IMR-90 (cell line): Measurements from ENCODE around the gene FBXL13. TPM values are rescaled to one million over a fixed set of nuclear protein-coding genes. Genes with fewer than 3 reads are reported as not detected.
"Not testable (repeated sequence)": the region's sequence is repeated elsewhere in the genome, so short reads cannot be mapped to it uniquely, and the experiment has no call there.

ENCODE experiments used
- ATAC-seq: fragments of 200-7000 bp; cut with Tn5 transposase; 2 replicates; pipeline ENCODE4 v1.9.1; 2020; ENCODE audit warnings: low read depth, mild to moderate bottlenecking, moderate library complexity
- BruUV-seq: library from RNA; stranded (reverse); fragments of 400-500 nt; replicated peaks from 2 replicates; lab custom pipeline; 2021; lab: Mats Ljungman, UMichigan
- CTCF ChIA-PET: fragments of 300-600 bp; formaldehyde crosslinking; extraction: SDS; loops from one replicate; lab custom pipeline; 2021; ENCODE audit warnings: antibody characterized with exemption; lab: Yijun Ruan, JAX
- POLR2A ChIA-PET: fragments of 300-600 bp; sonication (Branson Sonifier 250); formaldehyde crosslinking; loops from one replicate; lab custom pipeline; 2022; ENCODE audit warnings: antibody characterized with exemption; ENCODE audit not compliant: unreplicated experiment; lab: Charles Lee
- DNase-seq: peaks from one replicate; pipeline ENCODE4 v3.0.0; 2013
- H2AFZ ChIP-seq: replicated peaks from 2 replicates; pipeline ENCODE3; 2013; ENCODE audit warnings: low read length, mild to moderate bottlenecking; ENCODE audit not compliant: poor library complexity
- H2AK5ac ChIP-seq: 2 replicates; pipeline ENCODE4 v1.6.1; 2013; ENCODE audit warnings: low read depth, low read length, inconsistent platforms
- H2AK9ac ChIP-seq: replicated peaks from 2 replicates; pipeline ENCODE3; 2013; ENCODE audit warnings: mild to moderate bottlenecking, low read depth, low read length, moderate library complexity; ENCODE audit not compliant: poor library complexity
- H2BK120ac ChIP-seq: 2 replicates; pipeline ENCODE4 v1.6.1; 2013; ENCODE audit warnings: low read depth, low read length, inconsistent platforms
- H2BK15ac ChIP-seq: 3 replicates; pipeline ENCODE4 v1.6.1; 2013; ENCODE audit warnings: low read depth, low read length, inconsistent platforms
- H2BK20ac ChIP-seq: 2 replicates; pipeline ENCODE4 v1.6.1; 2013; ENCODE audit warnings: low read depth, mild to moderate bottlenecking, inconsistent platforms, low read length, moderate library complexity
- H2BK5ac ChIP-seq: 2 replicates; pipeline ENCODE4 v1.6.1; 2013; ENCODE audit warnings: mild to moderate bottlenecking, low read depth, low read length, inconsistent platforms; ENCODE audit not compliant: poor library complexity, severe bottlenecking
- H3K14ac ChIP-seq: replicated peaks from 2 replicates; pipeline ENCODE4 v1.6.1; 2013; ENCODE audit warnings: low read depth, low read length, inconsistent platforms
- H3K18ac ChIP-seq: 2 replicates; pipeline ENCODE4 v1.6.1; 2013; ENCODE audit warnings: low read depth, low read length, control low read depth
- H3K23ac ChIP-seq: 2 replicates; pipeline ENCODE4 v1.6.1; 2013; ENCODE audit warnings: low read depth, low read length, inconsistent platforms
- H3K27ac ChIP-seq: 2 replicates; pipeline ENCODE4 v1.5.1; 2013; ENCODE audit warnings: mild to moderate bottlenecking, control low read depth, low read length; ENCODE audit not compliant: insufficient read depth
- H3K27me3 ChIP-seq: 2 replicates; pipeline ENCODE4 v1.6.1; 2013; ENCODE audit warnings: low read length; ENCODE audit not compliant: control insufficient read depth, insufficient read depth
- H3K36me3 ChIP-seq: 2 replicates; pipeline ENCODE4 v1.6.1; 2013; ENCODE audit warnings: low read length, mixed read lengths; ENCODE audit not compliant: control insufficient read depth, insufficient read depth
- H3K4ac ChIP-seq: 2 replicates; pipeline ENCODE4 v1.6.1; 2013; ENCODE audit warnings: low read depth, low read length, inconsistent platforms
- H3K4me1 ChIP-seq: 2 replicates; pipeline ENCODE4 v1.6.1; 2013; ENCODE audit warnings: low read length, mixed read lengths; ENCODE audit not compliant: control insufficient read depth, insufficient read depth
- H3K4me2 ChIP-seq: 2 replicates; pipeline ENCODE4 v1.6.1; 2013; ENCODE audit warnings: low read depth, mild to moderate bottlenecking, control low read depth, low read length, moderate library complexity
- H3K4me3 ChIP-seq: 2 replicates; pipeline ENCODE4 v1.5.1; 2013; ENCODE audit warnings: low read depth, mild to moderate bottlenecking, control low read depth, low read length, moderate library complexity; ENCODE audit not compliant: insufficient read depth
- H3K56ac ChIP-seq: 2 replicates; pipeline ENCODE4 v1.6.1; 2013; ENCODE audit warnings: low read length, inconsistent platforms; ENCODE audit not compliant: insufficient read depth; ENCODE audit errors: extremely low read depth
- H3K79me1 ChIP-seq, 2 experiments: 2 replicates each; pipeline ENCODE4 v1.6.1; 2013; ENCODE audit warnings: low read length in 2 of 2, inconsistent platforms in 1 of 2, low read depth in 1 of 2
- H3K9ac ChIP-seq: 2 replicates; pipeline ENCODE4 v1.6.1; 2013; ENCODE audit warnings: low read depth, low read length, control low read depth
- H3K9me1 ChIP-seq: 2 replicates; pipeline ENCODE4 v1.6.1; 2013; ENCODE audit warnings: low read length, inconsistent platforms; ENCODE audit not compliant: insufficient read depth
- H3K9me3 ChIP-seq: 2 replicates; pipeline ENCODE4 v1.6.1; 2013; ENCODE audit warnings: low read length; ENCODE audit not compliant: control insufficient read depth, insufficient read depth
- H4K20me1 ChIP-seq: 2 replicates; pipeline ENCODE4 v1.6.1; 2013; ENCODE audit warnings: low read length, inconsistent platforms; ENCODE audit not compliant: insufficient read depth
- H4K5ac ChIP-seq: 2 replicates; pipeline ENCODE4 v1.6.1; 2013; ENCODE audit warnings: mild to moderate bottlenecking, low read depth, low read length, control low read depth
- H4K8ac ChIP-seq, 2 experiments: 2 replicates each; pipeline ENCODE4 v1.6.1; 2013; ENCODE audit warnings: low read depth in 2 of 2, low read length in 2 of 2, control low read depth in 1 of 2, inconsistent platforms in 1 of 2
- H4K91ac ChIP-seq: 2 replicates; pipeline ENCODE4 v1.6.1; 2013; ENCODE audit warnings: low read depth, low read length, inconsistent platforms; ENCODE audit not compliant: insufficient read depth
- WGBS, 2 experiments: methylation state at CpG; one replicate each; pipeline versions ENCODE4 v1.1.5 to v1.1.7; 2013; ENCODE audit warnings: missing lambda C conversion rate in 2 of 2; ENCODE audit not compliant: insufficient read length in 1 of 2; ENCODE audit errors: extremely low coverage in 2 of 2; 5-methylcytosine and 5-hydroxymethylcytosine counted together
- dilution Hi-C: fragments of 300-500 bp; cut with HindIII; formaldehyde crosslinking; loops from one replicate; pipeline ENCODE4 v1.14.3; 2018; ENCODE audit warnings: low sequenced_read_pairs; ENCODE audit not compliant: unreplicated experiment
- in situ Hi-C: fragments of 300-500 bp; cut with MboI; formaldehyde crosslinking; loops from 3 replicates; pipeline ENCODE4 v1.14.3; 2019; ENCODE audit warnings: low sequenced_read_pairs, inconsistent platforms, mixed read lengths
- intact Hi-C: fragments of 100-400 bp; cut with micrococcal nuclease; formaldehyde crosslinking; loops from 2 replicates; pipeline ENCODE4 v1.10.0; 2022
- polyA plus RNA-seq, 3 experiments: library from polyadenylated mRNA; depleted of rRNA; stranded (reverse); fragments of >200 nt; gene quantifications; 2 replicates each; pipeline ENCODE4 v1.2.3, GENCODE V29; 2012; ENCODE audit warnings: low replicate concordance in 1 of 3
- total RNA-seq: library from RNA; depleted of rRNA; stranded (reverse); fragments of >200 nt; gene quantifications from 2 replicates; pipeline ENCODE4 v1.2.3, GENCODE V29; 2012

FBXL13 gene
- total and polyA plus RNA-seq, 2 of the 4 experiments (the other 2 are of a cell fraction) = 0.24 to 0.36 TPM

DNA sequence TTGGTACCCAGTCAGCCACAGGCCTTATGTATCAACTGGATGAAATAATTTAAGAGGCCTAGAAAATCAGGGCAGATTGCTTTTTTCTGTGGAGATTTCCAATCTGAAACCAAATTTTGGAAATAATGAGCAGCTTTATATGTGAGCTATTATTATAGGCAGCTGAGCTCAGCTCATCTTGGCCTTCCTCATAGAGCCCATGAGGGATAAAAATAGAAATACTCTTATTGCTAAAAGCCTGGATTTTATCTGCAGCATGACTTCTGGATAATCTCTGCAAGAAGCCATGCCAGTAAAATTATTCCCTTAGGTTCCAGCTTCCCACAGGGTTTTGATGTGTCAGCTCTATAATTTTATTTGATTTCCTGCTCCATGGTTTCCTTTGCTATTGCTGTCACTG, 282.8 kb downstream of the FBXL13 start:
- H3K4me2 ChIP-seq, intact Hi-C loops, ATAC-seq, H4K20me1 ChIP-seq, H3K4me3 ChIP-seq, H3K9me3 ChIP-seq, H3K4ac ChIP-seq, dilution Hi-C loops, H3K27me3 ChIP-seq, H2AFZ ChIP-seq, H3K23ac ChIP-seq, H2BK5ac ChIP-seq, H3K79me1 ChIP-seq, H3K14ac ChIP-seq, H3K36me3 ChIP-seq, H2BK15ac ChIP-seq, CTCF ChIA-PET, H3K4me1 ChIP-seq, H3K9ac ChIP-seq, BruUV-seq, H4K91ac ChIP-seq, H2AK9ac ChIP-seq, H3K56ac ChIP-seq, POLR2A ChIA-PET, H3K9me1 ChIP-seq, DNase-seq, H2BK20ac ChIP-seq, H3K27ac ChIP-seq, H3K18ac ChIP-seq, H2AK5ac ChIP-seq, H4K8ac ChIP-seq, H2BK120ac ChIP-seq, H4K5ac ChIP-seq, in situ Hi-C loops: not testable (repeated sequence)

DNA sequence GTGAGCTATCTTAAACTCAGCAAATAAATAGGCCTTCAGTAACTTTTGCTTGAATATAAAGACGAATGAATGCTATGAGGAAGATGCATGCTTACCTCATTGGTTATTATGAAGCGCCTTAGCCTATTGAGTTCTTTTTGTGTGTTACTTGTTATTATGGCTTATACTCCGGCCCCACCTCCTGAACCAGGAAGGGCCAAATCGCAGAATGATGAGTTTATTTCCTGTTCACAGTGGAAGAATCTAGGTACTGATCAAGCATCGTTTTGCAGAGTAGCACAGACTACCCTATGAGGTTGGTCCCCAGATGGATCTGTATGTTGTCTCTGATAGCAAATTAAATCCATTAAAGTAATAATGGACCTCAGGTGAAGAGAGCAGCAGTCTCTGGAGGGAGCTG, 283.2 kb downstream of the FBXL13 start:
- intact Hi-C loops, in situ Hi-C loops: not testable (repeated sequence)
- no CpG with 5 or more reads among the region's 5 CpGs for WGBS, 2 experiments

More for the DNA sequence above, 283.2 kb downstream of the FBXL13 start:
- H3K36me3 ChIP-seq, H4K20me1 ChIP-seq, H2BK120ac ChIP-seq, H3K4ac ChIP-seq, H4K91ac ChIP-seq, H2AK5ac ChIP-seq, BruUV-seq, CTCF ChIA-PET, H2BK20ac ChIP-seq, H2AFZ ChIP-seq, H3K79me1 ChIP-seq, H3K27ac ChIP-seq, H3K4me1 ChIP-seq, H4K8ac ChIP-seq, POLR2A ChIA-PET, H3K14ac ChIP-seq, H2BK15ac ChIP-seq, H4K5ac ChIP-seq, dilution Hi-C loops, H3K56ac ChIP-seq, H3K4me3 ChIP-seq, H2AK9ac ChIP-seq, ATAC-seq, H3K9ac ChIP-seq, H3K18ac ChIP-seq, H3K23ac ChIP-seq, H3K9me1 ChIP-seq, H3K4me2 ChIP-seq, H3K27me3 ChIP-seq, H3K9me3 ChIP-seq, DNase-seq, H2BK5ac ChIP-seq: not testable (repeated sequence)
